SU-DHL-6 (cell line): Measurements from ENCODE around the gene PLSCR3.

Experiments
- H2AFZ ChIP-seq: fragments of 200-600 bp; sonication (generic); 2 replicates; pipeline ENCODE4 v1.6.1; 2014; ENCODE audit warnings: low read depth, mild to moderate bottlenecking, moderate library complexity, mixed read lengths, antibody characterized with exemption, low read length; ENCODE audit not compliant: severe bottlenecking
- H3F3A ChIP-seq: fragments of 200-600 bp; shearing (Covaris generic); 2 replicates; pipeline ENCODE4 v1.6.0; 2016; ENCODE audit warnings: antibody characterized with exemption, mild to moderate bottlenecking; ENCODE audit not compliant: insufficient read depth
- H3K27ac ChIP-seq: fragments of 200-600 bp; sonication (generic); 2 replicates; pipeline ENCODE4 v1.5.1; 2016; ENCODE audit warnings: low read depth, mild to moderate bottlenecking, low read length, moderate library complexity, mixed read lengths
- H3K27me3 ChIP-seq: fragments of 200-600 bp; sonication (generic), shearing (Covaris generic); 2 replicates; pipeline ENCODE4 v1.6.0; 2014; ENCODE audit warnings: mild to moderate bottlenecking, low read length
- H3K36me3 ChIP-seq: fragments of 200-600 bp; sonication (generic); 2 replicates; pipeline ENCODE4 v1.6.1; 2014; ENCODE audit warnings: mild to moderate bottlenecking, low read length, mixed read lengths
- H3K4me2 ChIP-seq: fragments of 300-600, 200-600 bp; shearing (Covaris generic), sonication (generic); 2 replicates; pipeline ENCODE4 v1.6.0; 2014; ENCODE audit warnings: low read length, low read depth, mild to moderate bottlenecking; ENCODE audit not compliant: poor library complexity, severe bottlenecking
- H3K4me3 ChIP-seq: fragments of 200-600 bp; sonication (generic); 2 replicates; pipeline ENCODE4 v1.5.1; 2014; ENCODE audit warnings: antibody characterized with exemption, low read length, mild to moderate bottlenecking, mixed read lengths; ENCODE audit not compliant: insufficient read depth, poor library complexity, severe bottlenecking
- H3K79me2 ChIP-seq: fragments of 200-600 bp; sonication (generic); 2 replicates; pipeline ENCODE4 v1.6.1; 2014; ENCODE audit warnings: mild to moderate bottlenecking, low read length, moderate library complexity; ENCODE audit not compliant: insufficient read depth
- H3K9ac ChIP-seq: fragments of 200-600 bp; sonication (generic); 2 replicates; pipeline ENCODE4 v1.7.0; 2014; ENCODE audit warnings: mild to moderate bottlenecking, low read length
- H3K9me2 ChIP-seq: fragments of 200-600 bp; sonication (generic); replicated peaks from 2 replicates; pipeline ENCODE4 v1.6.1; 2014; ENCODE audit warnings: low read length; ENCODE audit not compliant: insufficient read depth
- H3K9me3 ChIP-seq: fragments of 200-600 bp; sonication (generic); 2 replicates; pipeline ENCODE4 v1.6.1; 2014; ENCODE audit warnings: low read length, mixed read lengths; ENCODE audit not compliant: insufficient read depth
- H4K20me1 ChIP-seq: fragments of 200-600 bp; sonication (generic); 2 replicates; pipeline ENCODE4 v1.6.1; 2014; ENCODE audit warnings: low read depth, mild to moderate bottlenecking, antibody characterized with exemption, low read length, moderate library complexity, mixed read lengths
- EZH2phosphoT487 ChIP-seq: fragments of 200-600 bp; sonication (generic), shearing (Covaris generic); conservative IDR thresholded peaks from 2 replicates; pipeline ENCODE4 v1.6.1; 2018; ENCODE audit warnings: mild to moderate bottlenecking, antibody characterized with exemption, low read length, moderate library complexity, mixed read lengths
- TF ChIP-seq, protein P1 (sequence below): fragments of 200-600 bp; sonication (generic); IDR thresholded peaks from one replicate; pipeline ENCODE4 v1.5.1; 2017; ENCODE audit warnings: antibody characterized with exemption, mild to moderate bottlenecking, low read length, moderate library complexity; ENCODE audit not compliant: insufficient read depth, poor library complexity, severe bottlenecking

PLSCR3 gene

DNA sequence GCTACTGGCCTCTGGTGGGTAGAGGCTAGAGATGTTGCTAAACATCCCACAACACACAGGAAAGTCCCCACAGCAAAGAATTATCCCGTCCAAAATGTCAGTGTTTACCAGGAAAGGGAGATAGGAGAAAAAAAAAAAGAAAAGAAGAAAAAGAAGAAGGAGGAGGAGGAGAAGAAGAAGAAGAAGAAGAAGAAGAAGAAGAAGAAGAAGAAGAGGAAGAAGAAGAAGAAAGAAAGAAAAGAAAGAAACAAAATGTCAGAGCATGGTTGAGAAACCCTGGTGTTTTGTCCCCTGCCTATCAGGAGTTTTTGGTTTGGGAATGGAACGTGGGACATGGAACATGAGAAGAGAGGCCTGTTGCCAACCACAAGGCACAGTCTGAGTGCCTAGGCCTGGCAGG lies 36.9 kb downstream of the PLSCR3 start:
- no peaks in the 10 kb centered on the region for H3K9me3 ChIP-seq

GRCh38 chr17:7356756-7357155 lies 37.6 kb downstream of the PLSCR3 start:
- H3K9ac ChIP-seq: no peak overlapping the region
- TF ChIP-seq EZH2phosphoT487: no peak
- TF ChIP-seq, protein P1, sequence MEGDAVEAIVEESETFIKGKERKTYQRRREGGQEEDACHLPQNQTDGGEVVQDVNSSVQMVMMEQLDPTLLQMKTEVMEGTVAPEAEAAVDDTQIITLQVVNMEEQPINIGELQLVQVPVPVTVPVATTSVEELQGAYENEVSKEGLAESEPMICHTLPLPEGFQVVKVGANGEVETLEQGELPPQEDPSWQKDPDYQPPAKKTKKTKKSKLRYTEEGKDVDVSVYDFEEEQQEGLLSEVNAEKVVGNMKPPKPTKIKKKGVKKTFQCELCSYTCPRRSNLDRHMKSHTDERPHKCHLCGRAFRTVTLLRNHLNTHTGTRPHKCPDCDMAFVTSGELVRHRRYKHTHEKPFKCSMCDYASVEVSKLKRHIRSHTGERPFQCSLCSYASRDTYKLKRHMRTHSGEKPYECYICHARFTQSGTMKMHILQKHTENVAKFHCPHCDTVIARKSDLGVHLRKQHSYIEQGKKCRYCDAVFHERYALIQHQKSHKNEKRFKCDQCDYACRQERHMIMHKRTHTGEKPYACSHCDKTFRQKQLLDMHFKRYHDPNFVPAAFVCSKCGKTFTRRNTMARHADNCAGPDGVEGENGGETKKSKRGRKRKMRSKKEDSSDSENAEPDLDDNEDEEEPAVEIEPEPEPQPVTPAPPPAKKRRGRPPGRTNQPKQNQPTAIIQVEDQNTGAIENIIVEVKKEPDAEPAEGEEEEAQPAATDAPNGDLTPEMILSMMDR: no peak
- no peaks in the 10 kb centered on the region for H3K9me2 ChIP-seq
- H4K20me1 ChIP-seq: no peaks in the 10 kb centered on the region
- H2AFZ ChIP-seq: no peak overlapping the region
- H3K9me3 ChIP-seq: no peaks in the 10 kb centered on the region
- no peaks in the 10 kb centered on the region; the same call in 1 of the 2 replicates for H3F3A ChIP-seq
- no peak overlapping the region for H3K4me2 ChIP-seq
- no peaks in the 10 kb centered on the region for H3K79me2 ChIP-seq
- no peaks in the 10 kb centered on the region for H3K36me3 ChIP-seq
- no peak overlapping the region for H3K27ac ChIP-seq
- no peak overlapping the region for H3K4me3 ChIP-seq
- no peaks in the 10 kb centered on the region for H3K27me3 ChIP-seq

More for the DNA sequence above, 36.9 kb downstream of the PLSCR3 start:
- H3K36me3 ChIP-seq: no peaks in the 10 kb centered on the region
- H2AFZ ChIP-seq: no peak overlapping the region
- no peaks in the 10 kb centered on the region for H3K9me2 ChIP-seq
- no peaks in the 10 kb centered on the region; the same call in 1 of the 2 replicates for H3F3A ChIP-seq
- no peak overlapping the region for H3K4me3 ChIP-seq
- H3K27ac ChIP-seq: no peak overlapping the region
- H3K9ac ChIP-seq: no peak overlapping the region
- no peaks in the 10 kb centered on the region for H4K20me1 ChIP-seq
- no peak overlapping the region for H3K4me2 ChIP-seq
- H3K79me2 ChIP-seq: no peaks in the 10 kb centered on the region
- TF ChIP-seq, protein P1: no peak
- no peak for TF ChIP-seq EZH2phosphoT487
- no peaks in the 10 kb centered on the region for H3K27me3 ChIP-seq

DNA sequence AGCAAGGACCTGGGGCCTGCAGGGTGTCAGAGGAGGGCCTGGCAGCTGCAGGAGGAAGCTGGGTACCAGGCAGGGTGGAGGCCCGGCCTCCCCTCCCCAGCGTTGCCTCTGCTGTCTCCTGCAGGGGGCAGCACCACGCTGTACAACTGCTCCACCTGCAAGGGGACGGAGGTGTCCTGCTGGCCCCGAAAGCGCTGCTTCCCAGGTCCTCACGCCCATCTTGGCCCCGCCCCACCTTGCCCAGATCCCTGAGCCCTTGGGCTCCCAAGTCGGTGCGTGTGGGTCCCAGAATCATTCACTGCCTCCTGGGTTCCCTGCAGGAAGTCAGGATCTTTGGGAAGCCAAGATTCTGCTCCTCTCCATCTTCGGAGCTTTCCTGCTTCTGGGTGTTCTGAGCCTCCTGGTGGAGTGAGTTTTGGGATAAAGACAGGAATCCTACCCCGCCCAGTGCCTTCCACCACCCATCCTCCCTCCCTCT lies 38.2 kb downstream of the PLSCR3 start:
- Histone ChIP-seq H3K4me2 (no peak overlapping the region), H3K27ac (no peak overlapping the region), H3F3A (peaks cover 3% of the 10 kb centered on the region; the same call in 1 of the 2 replicates), H4K20me1 (no peaks in the 10 kb centered on the region), H2AFZ (no peak overlapping the region), H3K9ac (no peak overlapping the region), H3K9me2 (no peaks in the 10 kb centered on the region), H3K4me3 (no peak overlapping the region), H3K79me2 (no peaks in the 10 kb centered on the region), H3K36me3 (no peaks in the 10 kb centered on the region), H3K9me3 (no peaks in the 10 kb centered on the region), H3K27me3 (no peaks in the 10 kb centered on the region)
- no peak for TF ChIP-seq EZH2phosphoT487
- TF ChIP-seq, protein P1: peak; percentile 68
